SH-SY5Y (cell line): Measurements from ENCODE around the gene CTCF.

Experiments
- GATA2 ChIP-seq: IDR thresholded peaks from 2 replicates; pipeline ENCODE4 v1.6.1; 2011; ENCODE audit warnings: mild to moderate bottlenecking, low read depth, low read length
- GATA3 ChIP-seq: IDR thresholded peaks from 2 replicates; pipeline ENCODE4 v1.6.1; 2011; ENCODE audit warnings: low read depth, mild to moderate bottlenecking, low read length, moderate library complexity

- TF ChIP-seq GATA2 (no peak), GATA3 (no peak)
These were observed 75.3 kb downstream of the CTCF start for GRCh38 chr16:67637625-67638024.
